CD4-positive, alpha-beta T cell (primary cell): Measurements from ENCODE around the gene TXNDC12. TPM values are rescaled to one million over a fixed set of nuclear protein-coding genes. Genes with fewer than 3 reads are reported as not detected.

Experiments
- ATAC-seq: fragments of 200-7000 bp; cut with Tn5 transposase; one replicate; pipeline ENCODE4 v1.10.0; 2022; ENCODE audit warnings: mild to moderate bottlenecking; ENCODE audit not compliant: poor library complexity
- CTCF ChIA-PET: fragments of 350-600 bp; sonication (Branson Sonifier 250); formaldehyde crosslinking; loops from one replicate; lab custom pipeline; 2021; ENCODE audit warnings: antibody characterized with exemption, inconsistent platforms; lab: Charles Lee
- POLR2A ChIA-PET: fragments of 350-600 bp; sonication (Branson Sonifier 250); formaldehyde crosslinking; loops from one replicate; lab custom pipeline; 2021; ENCODE audit warnings: antibody characterized with exemption, inconsistent platforms; lab: Charles Lee
- DNase-seq, 14 experiments: peaks; one replicate each; pipeline ENCODE4 v3.0.0-alpha.2; 2013 to 2020; ENCODE audit warnings: mixed read lengths in 2 of 14
- H3K27ac ChIP-seq, 2 donors: one replicate each; pipeline versions ENCODE4 v1.5.1 to v1.7.0; 2013; ENCODE audit warnings: low read length in 2 of 2, low read depth in 1 of 2, mild to moderate bottlenecking in 1 of 2
- H3K27me3 ChIP-seq, 2 experiments: 1 replicate in 1 of 2; 2 replicates in 1 of 2; pipeline versions ENCODE4 v1.6.1 to v1.7.0; 2013; ENCODE audit warnings: low read length in 2 of 2, control low read depth in 1 of 2, mild to moderate bottlenecking in 1 of 2, moderate library complexity in 1 of 2; ENCODE audit not compliant: insufficient read depth in 2 of 2, control insufficient read depth in 1 of 2
- H3K36me3 ChIP-seq: one replicate; pipeline ENCODE4 v1.6.1; 2013; ENCODE audit warnings: low read length, control low read depth; ENCODE audit not compliant: insufficient read depth
- H3K4me1 ChIP-seq: one replicate; pipeline ENCODE4 v1.6.1; 2013; ENCODE audit warnings: low read length, control low read depth; ENCODE audit not compliant: insufficient read depth
- H3K4me3 ChIP-seq: one replicate; pipeline ENCODE4 v1.5.1; 2013; ENCODE audit warnings: mild to moderate bottlenecking, low read length, moderate library complexity
- H3K9me3 ChIP-seq, 2 experiments: 1 replicate in 1 of 2; 2 replicates in 1 of 2; pipeline versions ENCODE4 v1.6.1 to v1.7.0; 2013; ENCODE audit warnings: low read length in 2 of 2, mild to moderate bottlenecking in 2 of 2, control low read depth in 1 of 2, moderate library complexity in 1 of 2; ENCODE audit not compliant: control insufficient read depth in 1 of 2, insufficient read depth in 1 of 2
- H3K27ac Mint-ChIP-seq: one replicate; pipeline ENCODE4 v1.8.0; 2020; ENCODE audit warnings: mixed read lengths
- H3K27me3 Mint-ChIP-seq: one replicate; pipeline ENCODE4 v1.8.0; 2021; ENCODE audit warnings: mixed read lengths
- H3K36me3 Mint-ChIP-seq: one replicate; pipeline ENCODE4 v1.8.0; 2021; ENCODE audit warnings: low read depth, mixed read lengths
- H3K4me1 Mint-ChIP-seq: one replicate; pipeline ENCODE4 v1.8.0; 2021; ENCODE audit warnings: low read depth, mixed read lengths
- H3K4me3 Mint-ChIP-seq: one replicate; pipeline ENCODE4 v1.8.0; 2020; ENCODE audit warnings: mild to moderate bottlenecking, mixed read lengths
- H3K9me3 Mint-ChIP-seq: one replicate; pipeline ENCODE4 v1.8.0; 2020; ENCODE audit warnings: mixed read lengths
- intact Hi-C, 2 experiments: fragments of 100-400 bp; cut with DNase I in 1 of 2; cut with micrococcal nuclease in 1 of 2; formaldehyde crosslinking; loops; one replicate each; pipeline versions ENCODE4 v1.15.1 to v1.9.0; 2023 to 2025; cut with DNase I, micrococcal nuclease
- total RNA-seq, 174 experiments: library from RNA in 2 of 174; stranded (reverse) in 2 of 174; gene quantifications; one replicate each; pipeline ENCODE4 v1.2.3 and lab custom pipeline; 2021 to 2026
- TF ChIP-seq, protein P1 (sequence below): fragments of 200-600 bp; IDR thresholded peaks from one replicate; pipeline ENCODE4 v1.8.0; 2022; ENCODE audit warnings: antibody characterized with exemption, mild to moderate bottlenecking

TXNDC12 gene
- total RNA-seq, 2 experiments from 2014 or later, result 14.3 to 15.4 TPM

DNA sequence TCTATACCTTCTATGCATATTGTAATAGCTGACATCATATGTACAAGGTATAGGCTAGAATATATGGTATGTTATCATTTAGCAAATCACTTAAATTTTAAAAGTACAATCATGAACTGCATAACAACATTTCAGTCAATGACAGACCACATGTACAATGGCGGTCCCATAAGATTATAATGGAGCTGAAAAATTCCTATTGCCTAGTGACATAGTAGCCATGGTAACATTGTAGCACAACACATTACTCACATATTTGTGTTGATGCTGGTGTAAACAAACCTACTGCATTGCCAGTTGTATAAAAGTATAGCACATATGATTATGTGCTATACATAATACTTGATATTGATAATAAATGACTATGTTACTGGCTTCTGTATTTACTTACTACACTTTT is 73.4 kb downstream of the TXNDC12 start:
- no peak for DNase-seq
- H3K9me3 Mint-ChIP-seq, result no peaks in the 10 kb centered on the region
- no peak overlapping the region for H3K27ac ChIP-seq
- no peak overlapping the region for H3K4me3 ChIP-seq
- ChIA-PET POLR2A (no interaction called here), CTCF (no interaction called here)
- H3K27me3 Mint-ChIP-seq, result no peaks in the 10 kb centered on the region
- H3K9me3 ChIP-seq, result no peaks in the 10 kb centered on the region
- no peaks in the 10 kb centered on the region for H3K36me3 ChIP-seq
- intact Hi-C loops, result no loop called here
- no peak for ATAC-seq
- H3K27ac Mint-ChIP-seq, result no peak overlapping the region
- no peak overlapping the region for H3K4me3 Mint-ChIP-seq
- no peaks in the 10 kb centered on the region for H3K4me1 ChIP-seq
- H3K4me1 Mint-ChIP-seq, result no peaks in the 10 kb centered on the region
- no peaks in the 10 kb centered on the region for H3K36me3 Mint-ChIP-seq
- TF ChIP-seq, protein P1, sequence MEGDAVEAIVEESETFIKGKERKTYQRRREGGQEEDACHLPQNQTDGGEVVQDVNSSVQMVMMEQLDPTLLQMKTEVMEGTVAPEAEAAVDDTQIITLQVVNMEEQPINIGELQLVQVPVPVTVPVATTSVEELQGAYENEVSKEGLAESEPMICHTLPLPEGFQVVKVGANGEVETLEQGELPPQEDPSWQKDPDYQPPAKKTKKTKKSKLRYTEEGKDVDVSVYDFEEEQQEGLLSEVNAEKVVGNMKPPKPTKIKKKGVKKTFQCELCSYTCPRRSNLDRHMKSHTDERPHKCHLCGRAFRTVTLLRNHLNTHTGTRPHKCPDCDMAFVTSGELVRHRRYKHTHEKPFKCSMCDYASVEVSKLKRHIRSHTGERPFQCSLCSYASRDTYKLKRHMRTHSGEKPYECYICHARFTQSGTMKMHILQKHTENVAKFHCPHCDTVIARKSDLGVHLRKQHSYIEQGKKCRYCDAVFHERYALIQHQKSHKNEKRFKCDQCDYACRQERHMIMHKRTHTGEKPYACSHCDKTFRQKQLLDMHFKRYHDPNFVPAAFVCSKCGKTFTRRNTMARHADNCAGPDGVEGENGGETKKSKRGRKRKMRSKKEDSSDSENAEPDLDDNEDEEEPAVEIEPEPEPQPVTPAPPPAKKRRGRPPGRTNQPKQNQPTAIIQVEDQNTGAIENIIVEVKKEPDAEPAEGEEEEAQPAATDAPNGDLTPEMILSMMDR, result no peak
- H3K27me3 ChIP-seq, result no peaks in the 10 kb centered on the region

DNA sequence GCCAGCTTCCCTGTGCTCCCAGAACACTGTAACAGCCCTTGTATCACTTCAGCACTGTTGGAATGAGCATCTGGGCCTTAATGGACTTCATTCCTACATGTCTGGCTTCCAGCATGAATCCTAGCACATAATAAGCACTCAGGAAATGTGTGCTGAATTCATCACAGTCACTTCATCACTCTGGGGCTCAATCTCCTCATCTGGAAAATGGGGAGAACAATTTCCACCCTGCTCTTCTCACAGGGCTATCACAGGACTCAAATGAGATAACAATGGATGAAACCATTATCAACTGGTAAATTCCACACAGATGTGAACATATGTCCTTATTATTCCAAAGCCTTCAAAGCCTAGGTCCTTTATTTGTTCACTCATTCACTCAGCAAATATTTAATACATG is 76.9 kb downstream of the TXNDC12 start:
- no peak overlapping the region for H3K27ac Mint-ChIP-seq
- no peak for ATAC-seq
- ChIA-PET POLR2A (no interaction called here), CTCF (no interaction called here)
- no peaks in the 10 kb centered on the region for H3K4me1 Mint-ChIP-seq
- no peaks in the 10 kb centered on the region for H3K36me3 ChIP-seq
- H3K4me1 ChIP-seq, result no peaks in the 10 kb centered on the region
- H3K36me3 Mint-ChIP-seq, result no peaks in the 10 kb centered on the region
- H3K4me3 ChIP-seq, result no peak overlapping the region
- H3K9me3 Mint-ChIP-seq, result no peaks in the 10 kb centered on the region
- no peaks in the 10 kb centered on the region for H3K27me3 Mint-ChIP-seq
- DNase-seq, result no peak
- intact Hi-C loops, result no loop called here
- no peaks in the 10 kb centered on the region for H3K9me3 ChIP-seq
- H3K27ac ChIP-seq, result no peak overlapping the region
- H3K27me3 ChIP-seq, result no peaks in the 10 kb centered on the region
- TF ChIP-seq, protein P1, result no peak
- no peak overlapping the region for H3K4me3 Mint-ChIP-seq

DNA sequence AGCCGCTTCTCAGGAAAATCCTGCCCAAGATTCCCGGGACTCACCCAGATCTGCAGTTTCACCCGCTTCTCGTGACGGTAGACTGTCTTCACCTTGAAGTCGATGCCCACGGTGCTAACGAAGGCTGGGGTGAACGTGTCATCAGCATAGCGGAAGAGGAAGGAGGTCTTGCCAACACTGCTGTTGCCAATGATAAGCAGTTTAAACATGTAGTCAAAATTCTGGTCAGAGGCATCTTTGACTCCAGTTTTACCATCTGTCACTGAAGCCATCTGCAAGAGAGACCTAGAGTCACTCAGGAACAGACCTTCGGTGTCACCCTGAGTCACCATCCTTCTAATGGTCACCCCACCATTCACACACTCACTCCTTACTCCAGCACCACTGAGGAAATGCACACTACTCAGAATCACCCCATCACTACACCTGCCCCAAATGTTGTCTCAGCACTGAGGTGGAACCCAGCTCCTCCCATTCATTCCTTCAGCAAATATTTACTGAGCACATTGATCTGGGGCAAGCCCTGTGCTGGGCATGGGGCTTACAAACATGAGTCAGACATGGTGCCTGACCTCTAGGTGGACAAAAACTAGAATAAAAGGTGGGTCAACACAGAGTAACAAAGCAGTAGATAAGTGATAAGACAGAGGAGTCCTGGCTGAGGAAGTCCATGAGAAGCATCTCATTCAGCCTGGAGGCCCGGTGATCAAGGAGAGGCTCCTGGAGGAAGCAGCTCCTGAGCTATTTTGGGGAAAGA is 78.0 kb downstream of the TXNDC12 start:
- no peaks in the 10 kb centered on the region for H3K4me1 Mint-ChIP-seq
- ChIA-PET POLR2A (no interaction called here), CTCF (no interaction called here)
- no peaks in the 10 kb centered on the region for H3K4me1 ChIP-seq
- TF ChIP-seq, protein P1, result no peak
- no peak overlapping the region for H3K27ac Mint-ChIP-seq
- H3K27me3 ChIP-seq, result no peaks in the 10 kb centered on the region
- H3K9me3 ChIP-seq, result no peaks in the 10 kb centered on the region
- ATAC-seq (no peak), DNase-seq (no peak)
- H3K36me3 Mint-ChIP-seq, result no peaks in the 10 kb centered on the region
- intact Hi-C loops, result no loop called here
- no peaks in the 10 kb centered on the region for H3K27me3 Mint-ChIP-seq
- H3K36me3 ChIP-seq, result no peaks in the 10 kb centered on the region
- H3K27ac ChIP-seq, result no peak overlapping the region
- no peaks in the 10 kb centered on the region for H3K9me3 Mint-ChIP-seq
- H3K4me3 ChIP-seq, result no peak overlapping the region
- no peak overlapping the region for H3K4me3 Mint-ChIP-seq
